Measurements from ENCODE around the gene HMG20A. TPM values are rescaled to one million over a fixed set of nuclear protein-coding genes. Genes with fewer than 3 reads are reported as not detected.

HMG20A gene
- total RNA-seq, 3 donors from 2014 or later (not counting 1 experiment from before 2014, with no cell fraction given): 48.4 to 71.0 (median 53.9) TPM

DNA sequence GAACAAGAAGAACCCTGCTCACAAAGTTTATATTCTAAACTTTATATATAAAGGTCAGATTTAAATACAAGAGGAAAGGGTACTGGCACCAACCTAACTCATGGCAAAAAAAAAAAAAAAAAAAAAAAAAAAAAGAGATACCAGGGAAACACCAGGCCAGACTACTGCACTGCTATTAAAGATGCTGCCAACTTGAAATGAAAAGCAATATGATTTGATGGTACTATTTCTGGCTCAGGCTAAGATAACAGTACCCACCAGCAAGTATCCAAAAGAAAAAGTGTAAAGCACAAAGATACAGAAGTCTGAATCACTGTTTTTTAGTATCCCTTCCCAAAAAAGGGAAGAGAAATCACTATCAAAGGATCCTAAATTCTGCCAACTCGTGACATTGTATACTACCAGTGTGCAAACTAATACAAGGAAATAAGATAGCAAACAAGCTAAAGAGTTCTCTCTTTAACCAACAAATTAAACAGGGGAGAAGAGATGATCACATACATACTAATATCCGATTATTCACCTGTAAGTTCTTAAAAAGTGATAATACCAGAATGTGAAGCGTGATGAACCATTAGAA is 29.2 kb upstream of the HMG20A start:
- ATAC-seq: no peak
- no peak overlapping the region for H3K4me3 Mint-ChIP-seq

DNA sequence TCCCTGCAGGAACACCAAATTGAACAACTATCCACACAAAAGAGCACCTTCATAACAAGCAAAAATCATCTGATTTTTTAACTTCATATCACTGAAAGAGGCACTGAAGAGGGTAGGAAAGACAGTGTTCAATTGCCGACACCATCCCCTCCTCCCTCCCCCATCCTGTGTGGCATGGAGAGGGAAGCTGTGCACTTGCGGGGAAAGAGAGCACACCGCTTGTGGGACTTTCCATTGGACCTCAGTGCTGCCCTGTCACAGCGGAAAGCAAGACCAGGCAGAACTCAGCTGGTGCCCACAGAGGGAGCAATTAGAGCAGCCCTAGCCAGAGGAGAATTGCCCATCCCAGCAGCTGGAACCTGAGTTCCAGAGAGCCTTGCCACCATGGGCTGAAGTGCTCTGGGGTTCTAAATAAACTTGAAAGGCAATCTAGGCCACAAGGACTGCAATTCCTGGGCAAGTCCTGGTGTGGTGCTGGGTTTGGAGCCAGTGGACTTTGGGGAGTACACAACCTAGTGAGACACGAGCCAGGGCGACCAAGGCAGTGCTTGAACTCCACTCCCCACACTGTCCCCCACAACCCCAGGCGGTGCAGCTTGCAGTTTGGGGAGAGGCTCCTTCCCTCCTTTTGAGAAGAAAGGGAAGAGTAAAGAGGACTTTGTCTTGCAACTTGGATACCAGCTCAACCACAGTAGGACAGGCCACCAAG is 27.8 kb upstream of the HMG20A start:
- H3K27me3 Mint-ChIP-seq (ENCODE audit: low read depth in 2 of 2): no peaks in the 10 kb centered on the region
- H3K36me3 Mint-ChIP-seq: peaks cover 26% of the 10 kb centered on the region
- H3K27ac ChIP-seq (ENCODE audit: low read length): no peak overlapping the region
- no peaks in the 10 kb centered on the region for H3K36me3 ChIP-seq (ENCODE audit: control insufficient read depth, insufficient read depth, low read length)
- no peak overlapping the region for H3K4me3 ChIP-seq (ENCODE audit: low read length)
- no peaks in the 10 kb centered on the region for H3K27me3 ChIP-seq (ENCODE audit: control insufficient read depth, insufficient read depth, low read length)
- no peak overlapping the region for H3K27ac Mint-ChIP-seq
- no peak for DNase-seq
- WGBS (ENCODE audit: insufficient coverage): 92% methylated on average over 3 of the region's 7 CpGs
- H3K4me3 Mint-ChIP-seq: no peak overlapping the region
- H3K4me1 Mint-ChIP-seq: peaks cover 19 to 24% of the 10 kb centered on the region in 2 donors
- ATAC-seq: no peak
- peaks cover 5% of the 10 kb centered on the region for H3K9me3 ChIP-seq (ENCODE audit: control insufficient read depth, insufficient read depth, low read length)
- TF ChIP-seq, protein P1, sequence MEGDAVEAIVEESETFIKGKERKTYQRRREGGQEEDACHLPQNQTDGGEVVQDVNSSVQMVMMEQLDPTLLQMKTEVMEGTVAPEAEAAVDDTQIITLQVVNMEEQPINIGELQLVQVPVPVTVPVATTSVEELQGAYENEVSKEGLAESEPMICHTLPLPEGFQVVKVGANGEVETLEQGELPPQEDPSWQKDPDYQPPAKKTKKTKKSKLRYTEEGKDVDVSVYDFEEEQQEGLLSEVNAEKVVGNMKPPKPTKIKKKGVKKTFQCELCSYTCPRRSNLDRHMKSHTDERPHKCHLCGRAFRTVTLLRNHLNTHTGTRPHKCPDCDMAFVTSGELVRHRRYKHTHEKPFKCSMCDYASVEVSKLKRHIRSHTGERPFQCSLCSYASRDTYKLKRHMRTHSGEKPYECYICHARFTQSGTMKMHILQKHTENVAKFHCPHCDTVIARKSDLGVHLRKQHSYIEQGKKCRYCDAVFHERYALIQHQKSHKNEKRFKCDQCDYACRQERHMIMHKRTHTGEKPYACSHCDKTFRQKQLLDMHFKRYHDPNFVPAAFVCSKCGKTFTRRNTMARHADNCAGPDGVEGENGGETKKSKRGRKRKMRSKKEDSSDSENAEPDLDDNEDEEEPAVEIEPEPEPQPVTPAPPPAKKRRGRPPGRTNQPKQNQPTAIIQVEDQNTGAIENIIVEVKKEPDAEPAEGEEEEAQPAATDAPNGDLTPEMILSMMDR (IDR thresholded peaks at IDR 0.05): no peak
- intact Hi-C loops (cut with micrococcal nuclease): no loop called here
- peaks cover 3% of the 10 kb centered on the region for H3K4me1 ChIP-seq (ENCODE audit: control insufficient read depth, insufficient read depth, low read length)
- peaks cover 9 to 21% of the 10 kb centered on the region in 2 donors for H3K9me3 Mint-ChIP-seq

More for the DNA sequence above, 29.2 kb upstream of the HMG20A start:
- Histone ChIP-seq H3K36me3 (ENCODE audit: control insufficient read depth, insufficient read depth, low read length) (no peaks in the 10 kb centered on the region), H3K4me1 (ENCODE audit: control insufficient read depth, insufficient read depth, low read length) (peaks cover 3% of the 10 kb centered on the region), H3K27me3 (ENCODE audit: control insufficient read depth, insufficient read depth, low read length) (no peaks in the 10 kb centered on the region), H3K9me3 (ENCODE audit: control insufficient read depth, insufficient read depth, low read length) (peaks cover 5% of the 10 kb centered on the region), H3K27ac (ENCODE audit: low read length) (no peak overlapping the region), H3K4me3 (ENCODE audit: low read length) (no peak overlapping the region)
- Mint-ChIP-seq H3K4me1 (peaks cover 24 to 28% of the 10 kb centered on the region in 2 donors), H3K36me3 (peaks cover 18% of the 10 kb centered on the region), H3K27ac (no peak overlapping the region), H3K9me3 (peaks cover 7 to 14% of the 10 kb centered on the region in 2 donors), H3K27me3 (ENCODE audit: low read depth in 2 of 2) (no peaks in the 10 kb centered on the region)
- TF ChIP-seq, protein P1 (IDR thresholded peaks at IDR 0.05): no peak
- DNase-seq: no peak
- WGBS (ENCODE audit: insufficient coverage): 100% methylated on average over 2 of the region's 3 CpGs
- intact Hi-C loops (cut with micrococcal nuclease): no loop called here

DNA sequence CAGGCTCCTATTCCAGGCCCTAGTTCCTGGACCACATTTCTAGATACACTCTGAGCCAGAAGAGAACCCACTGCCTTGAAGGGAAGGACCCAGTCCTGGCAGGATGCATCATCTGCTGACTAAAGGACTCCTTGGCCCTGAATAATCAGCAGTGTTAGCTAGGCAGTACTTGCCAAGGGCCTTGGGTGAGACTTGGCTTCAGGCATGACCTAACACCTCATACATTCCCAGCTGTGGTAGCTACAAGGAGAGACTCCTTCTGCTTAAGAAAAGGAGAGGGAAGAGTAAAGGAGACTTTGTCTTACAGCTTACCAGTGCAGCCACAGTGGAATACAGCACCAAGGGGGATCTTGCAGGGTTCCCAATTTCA is 27.2 kb upstream of the HMG20A start:
- DNase-seq (no peak), ATAC-seq (no peak)
- Mint-ChIP-seq H3K27ac (no peak overlapping the region), H3K4me1 (peaks cover 19 to 24% of the 10 kb centered on the region in 2 donors), H3K27me3 (ENCODE audit: low read depth in 2 of 2) (no peaks in the 10 kb centered on the region), H3K4me3 (no peak overlapping the region), H3K36me3 (peaks cover 30% of the 10 kb centered on the region), H3K9me3 (peaks cover 11 to 23% of the 10 kb centered on the region in 2 donors)
- Histone ChIP-seq H3K27me3 (ENCODE audit: control insufficient read depth, insufficient read depth, low read length) (no peaks in the 10 kb centered on the region), H3K4me1 (ENCODE audit: control insufficient read depth, insufficient read depth, low read length) (peaks cover 3% of the 10 kb centered on the region), H3K9me3 (ENCODE audit: control insufficient read depth, insufficient read depth, low read length) (peaks cover 5% of the 10 kb centered on the region), H3K36me3 (ENCODE audit: control insufficient read depth, insufficient read depth, low read length) (no peaks in the 10 kb centered on the region), H3K27ac (ENCODE audit: low read length) (no peak overlapping the region), H3K4me3 (ENCODE audit: low read length) (no peak overlapping the region)
- intact Hi-C loops (cut with micrococcal nuclease): no loop called here
- TF ChIP-seq, protein P1 (IDR thresholded peaks at IDR 0.05): no peak

All from natural killer cell (primary cell).